RWPE2 (cell line): Measurements from ENCODE around the gene CDYL2.

ENCODE experiments used
- ATAC-seq: fragments of 200-7000 bp; cut with Tn5 transposase; 3 replicates; pipeline ENCODE4 v1.9.1; 2021; ENCODE audit warnings: low read depth
- DNase-seq: peaks from one replicate; pipeline ENCODE4 v3.0.0-alpha.2; 2020; ENCODE audit warnings: low spot score
- H3K27ac ChIP-seq: fragments of 450-650 bp; 2 replicates; pipeline ENCODE4 v1.5.1; 2017; ENCODE audit warnings: mild to moderate bottlenecking; ENCODE audit not compliant: poor library complexity, severe bottlenecking
- H3K27me3 ChIP-seq: fragments of 250-450 bp; sonication (Bioruptor Pico); 2 replicates; pipeline ENCODE4 v1.5.1; 2021; ENCODE audit warnings: mild to moderate bottlenecking, moderate library complexity; ENCODE audit not compliant: insufficient read depth, poor library complexity, severe bottlenecking
- H3K36me3 ChIP-seq: fragments of 250-450 bp; sonication (Bioruptor Pico); 2 replicates; pipeline ENCODE4 v1.5.1; 2020; ENCODE audit warnings: low read depth, mild to moderate bottlenecking, moderate library complexity
- H3K4me1 ChIP-seq: fragments of 250-450 bp; sonication (Bioruptor Pico); 2 replicates; pipeline ENCODE4 v1.5.1; 2021; ENCODE audit warnings: mild to moderate bottlenecking, moderate library complexity; ENCODE audit not compliant: insufficient read depth, poor library complexity, severe bottlenecking
- H3K4me3 ChIP-seq: fragments of 250-450 bp; sonication (Bioruptor Pico); 2 replicates; pipeline ENCODE4 v1.5.1; 2021; ENCODE audit warnings: mild to moderate bottlenecking, moderate library complexity; ENCODE audit not compliant: severe bottlenecking
- H3K9me3 ChIP-seq: fragments of 250-450 bp; sonication (Bioruptor Pico); 2 replicates; pipeline ENCODE4 v1.5.1; 2021; ENCODE audit warnings: mild to moderate bottlenecking, moderate library complexity; ENCODE audit not compliant: severe bottlenecking
- TF ChIP-seq, protein P1 (sequence below): fragments of 450-650 bp; IDR thresholded peaks from one replicate; pipeline ENCODE4 v1.5.1; 2017; ENCODE audit warnings: mild to moderate bottlenecking, moderate library complexity; ENCODE audit not compliant: poor library complexity, severe bottlenecking

CDYL2 gene

DNA sequence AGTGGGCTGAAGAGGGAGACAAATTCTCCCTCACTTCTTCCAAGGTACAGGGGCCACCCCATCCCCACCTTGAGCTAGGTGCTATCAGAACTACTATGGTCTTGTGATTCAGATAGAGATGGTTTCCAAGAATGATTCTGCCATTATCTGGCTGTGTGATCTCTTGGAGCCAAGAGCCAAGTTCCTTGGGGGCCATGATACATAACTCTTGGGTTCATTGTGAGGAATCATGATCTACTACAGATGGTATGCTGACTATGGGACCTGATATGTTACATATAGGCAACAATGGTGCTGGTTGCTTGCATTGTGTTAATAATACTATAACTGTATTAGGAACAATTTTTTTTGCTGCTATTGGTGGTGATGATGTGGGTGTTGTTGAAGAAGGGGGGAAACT lies 217.9 kb downstream of the CDYL2 start:
- Histone ChIP-seq H3K27ac (no peak overlapping the region), H3K9me3 (no peaks in the 10 kb centered on the region), H3K36me3 (no peaks in the 10 kb centered on the region), H3K4me3 (no peak overlapping the region), H3K27me3 (peaks cover 4% of the 10 kb centered on the region), H3K4me1 (no peaks in the 10 kb centered on the region)
- DNase-seq (no peak), ATAC-seq (no peak)
- TF ChIP-seq, protein P1, sequence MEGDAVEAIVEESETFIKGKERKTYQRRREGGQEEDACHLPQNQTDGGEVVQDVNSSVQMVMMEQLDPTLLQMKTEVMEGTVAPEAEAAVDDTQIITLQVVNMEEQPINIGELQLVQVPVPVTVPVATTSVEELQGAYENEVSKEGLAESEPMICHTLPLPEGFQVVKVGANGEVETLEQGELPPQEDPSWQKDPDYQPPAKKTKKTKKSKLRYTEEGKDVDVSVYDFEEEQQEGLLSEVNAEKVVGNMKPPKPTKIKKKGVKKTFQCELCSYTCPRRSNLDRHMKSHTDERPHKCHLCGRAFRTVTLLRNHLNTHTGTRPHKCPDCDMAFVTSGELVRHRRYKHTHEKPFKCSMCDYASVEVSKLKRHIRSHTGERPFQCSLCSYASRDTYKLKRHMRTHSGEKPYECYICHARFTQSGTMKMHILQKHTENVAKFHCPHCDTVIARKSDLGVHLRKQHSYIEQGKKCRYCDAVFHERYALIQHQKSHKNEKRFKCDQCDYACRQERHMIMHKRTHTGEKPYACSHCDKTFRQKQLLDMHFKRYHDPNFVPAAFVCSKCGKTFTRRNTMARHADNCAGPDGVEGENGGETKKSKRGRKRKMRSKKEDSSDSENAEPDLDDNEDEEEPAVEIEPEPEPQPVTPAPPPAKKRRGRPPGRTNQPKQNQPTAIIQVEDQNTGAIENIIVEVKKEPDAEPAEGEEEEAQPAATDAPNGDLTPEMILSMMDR: no peak

DNA sequence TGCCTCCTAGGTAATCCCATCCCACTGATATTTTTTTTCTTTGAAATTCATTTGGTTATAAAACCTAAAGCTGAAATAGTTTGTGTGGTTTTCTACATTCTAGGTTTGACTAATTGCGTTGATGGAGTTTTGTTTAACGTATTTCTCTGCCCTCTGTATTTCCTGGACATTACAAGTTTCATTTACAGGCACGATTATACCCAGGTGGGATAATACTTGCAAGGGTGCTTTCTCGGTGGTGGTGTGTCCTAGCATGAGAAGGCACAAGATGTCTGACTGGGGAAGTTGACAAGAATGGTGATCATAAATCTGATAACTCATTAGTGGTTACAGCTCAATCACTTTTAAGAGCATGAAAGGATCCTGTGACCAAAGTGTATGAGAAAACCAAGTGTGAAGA lies 218.6 kb downstream of the CDYL2 start:
- Histone ChIP-seq H3K27ac (no peak overlapping the region), H3K4me3 (no peak overlapping the region), H3K27me3 (peaks cover 4% of the 10 kb centered on the region), H3K9me3 (no peaks in the 10 kb centered on the region), H3K4me1 (no peaks in the 10 kb centered on the region), H3K36me3 (no peaks in the 10 kb centered on the region)
- TF ChIP-seq, protein P1: no peak
- no peak for DNase-seq
- ATAC-seq: no peak

DNA sequence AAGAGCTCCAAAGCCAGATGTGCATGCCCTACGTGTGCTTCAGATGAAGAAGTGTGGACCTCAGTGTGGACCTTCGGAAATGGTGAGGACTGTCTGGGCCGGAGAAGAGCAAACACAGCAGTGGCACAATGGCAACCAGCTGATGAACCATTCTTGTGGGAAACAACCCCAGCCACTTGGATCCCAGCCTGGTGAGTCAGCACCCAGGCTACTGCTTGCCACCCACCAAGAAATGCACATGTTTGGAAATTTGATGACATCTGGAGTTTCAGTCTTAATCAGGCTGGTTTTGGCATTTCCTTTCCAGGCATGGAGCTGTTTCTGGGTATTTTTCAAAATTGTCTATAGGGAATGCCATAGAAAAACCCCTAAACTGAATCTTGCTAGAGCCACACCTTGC lies 220.9 kb downstream of the CDYL2 start:
- TF ChIP-seq, protein P1: no peak
- Histone ChIP-seq H3K4me3 (no peak overlapping the region), H3K4me1 (no peaks in the 10 kb centered on the region), H3K36me3 (no peaks in the 10 kb centered on the region), H3K27ac (no peak overlapping the region), H3K27me3 (peaks cover 4% of the 10 kb centered on the region), H3K9me3 (no peaks in the 10 kb centered on the region)
- no peak for DNase-seq
- ATAC-seq: no peak; the same call in 2 of the 3 replicates

DNA sequence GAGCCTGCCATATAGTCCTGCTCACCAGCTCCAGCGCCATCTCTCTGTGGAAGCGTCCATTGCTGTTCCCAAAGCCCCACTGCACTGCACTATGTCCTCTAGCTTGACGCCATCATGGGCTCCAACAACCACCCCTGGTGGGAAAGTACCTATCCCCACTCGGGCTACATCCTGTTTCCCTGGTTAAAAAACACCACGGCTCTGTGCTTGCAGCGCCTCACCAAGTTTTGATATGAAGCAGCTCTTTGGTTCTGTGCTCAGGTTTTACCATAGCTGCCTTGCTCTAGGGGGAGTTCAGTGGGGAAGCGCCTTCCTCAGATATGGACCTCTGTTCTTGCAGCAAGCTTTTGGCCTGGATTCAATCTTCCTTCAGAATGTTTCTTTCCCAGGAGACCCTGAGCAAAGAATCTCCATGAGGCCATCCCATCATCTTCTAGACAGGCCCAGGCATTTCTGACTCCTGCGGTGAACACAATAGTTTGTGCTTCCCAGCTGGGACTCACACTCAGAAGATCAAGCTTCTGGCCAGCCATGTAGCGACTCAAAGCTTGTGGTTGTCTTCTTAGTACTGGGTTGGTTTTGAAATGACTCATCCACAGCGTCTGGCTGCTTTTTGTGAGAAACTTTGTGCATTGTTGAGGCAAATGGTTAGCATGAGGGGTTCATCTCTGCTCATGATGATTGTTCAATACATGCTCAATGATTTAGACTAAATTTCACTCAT lies 224.1 kb downstream of the CDYL2 start:
- TF ChIP-seq, protein P1: no peak
- Histone ChIP-seq H3K4me1 (no peaks in the 10 kb centered on the region), H3K27me3 (peaks cover 1% of the 10 kb centered on the region), H3K27ac (no peak overlapping the region), H3K4me3 (no peak overlapping the region), H3K36me3 (no peaks in the 10 kb centered on the region), H3K9me3 (no peaks in the 10 kb centered on the region)
- ATAC-seq: no peak
- DNase-seq: no peak
